ENCODE data around the gene SYT15.
"Not testable (repeated sequence)": the region's sequence is repeated elsewhere in the genome, so short reads cannot be mapped to it uniquely, and the experiment has no call there.

DNA sequence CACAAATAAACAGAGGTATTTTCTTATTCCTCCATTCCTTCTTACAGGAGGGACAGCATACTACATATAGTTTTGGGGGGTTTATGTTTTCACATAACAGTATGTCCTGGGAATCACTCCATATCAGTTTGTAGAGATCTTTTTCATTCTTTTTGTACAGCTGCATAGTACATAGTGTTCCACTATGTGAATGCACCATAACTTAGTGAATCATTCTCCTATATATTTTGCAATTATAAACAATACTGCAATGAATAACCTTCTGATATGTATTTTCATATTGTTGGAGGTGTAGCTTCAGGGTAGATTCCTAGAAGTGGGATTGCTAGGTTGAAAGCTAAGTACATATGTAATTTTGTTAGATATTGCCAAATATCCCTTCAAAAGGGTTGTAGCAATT, 61.1 kb downstream of the SYT15 start:
- TF ChIP-seq, protein P1, sequence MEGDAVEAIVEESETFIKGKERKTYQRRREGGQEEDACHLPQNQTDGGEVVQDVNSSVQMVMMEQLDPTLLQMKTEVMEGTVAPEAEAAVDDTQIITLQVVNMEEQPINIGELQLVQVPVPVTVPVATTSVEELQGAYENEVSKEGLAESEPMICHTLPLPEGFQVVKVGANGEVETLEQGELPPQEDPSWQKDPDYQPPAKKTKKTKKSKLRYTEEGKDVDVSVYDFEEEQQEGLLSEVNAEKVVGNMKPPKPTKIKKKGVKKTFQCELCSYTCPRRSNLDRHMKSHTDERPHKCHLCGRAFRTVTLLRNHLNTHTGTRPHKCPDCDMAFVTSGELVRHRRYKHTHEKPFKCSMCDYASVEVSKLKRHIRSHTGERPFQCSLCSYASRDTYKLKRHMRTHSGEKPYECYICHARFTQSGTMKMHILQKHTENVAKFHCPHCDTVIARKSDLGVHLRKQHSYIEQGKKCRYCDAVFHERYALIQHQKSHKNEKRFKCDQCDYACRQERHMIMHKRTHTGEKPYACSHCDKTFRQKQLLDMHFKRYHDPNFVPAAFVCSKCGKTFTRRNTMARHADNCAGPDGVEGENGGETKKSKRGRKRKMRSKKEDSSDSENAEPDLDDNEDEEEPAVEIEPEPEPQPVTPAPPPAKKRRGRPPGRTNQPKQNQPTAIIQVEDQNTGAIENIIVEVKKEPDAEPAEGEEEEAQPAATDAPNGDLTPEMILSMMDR (tag by site-specific recombination; IDR thresholded peaks at IDR 0.05) = not testable (repeated sequence)
- TF ChIP-seq ZNF707 (tag by site-specific recombination; IDR thresholded peaks at IDR 0.05); ZNF48 (tag by site-specific recombination; IDR thresholded peaks at IDR 0.05); ZNF791 (tag by site-specific recombination; IDR thresholded peaks at IDR 0.05); SETDB1 (IDR thresholded peaks at IDR 0.05; ENCODE audit: insufficient read length, low read length); RBAK (tag by site-specific recombination; IDR thresholded peaks at IDR 0.05): not testable (repeated sequence)
- TF ChIP-seq, protein P2, sequence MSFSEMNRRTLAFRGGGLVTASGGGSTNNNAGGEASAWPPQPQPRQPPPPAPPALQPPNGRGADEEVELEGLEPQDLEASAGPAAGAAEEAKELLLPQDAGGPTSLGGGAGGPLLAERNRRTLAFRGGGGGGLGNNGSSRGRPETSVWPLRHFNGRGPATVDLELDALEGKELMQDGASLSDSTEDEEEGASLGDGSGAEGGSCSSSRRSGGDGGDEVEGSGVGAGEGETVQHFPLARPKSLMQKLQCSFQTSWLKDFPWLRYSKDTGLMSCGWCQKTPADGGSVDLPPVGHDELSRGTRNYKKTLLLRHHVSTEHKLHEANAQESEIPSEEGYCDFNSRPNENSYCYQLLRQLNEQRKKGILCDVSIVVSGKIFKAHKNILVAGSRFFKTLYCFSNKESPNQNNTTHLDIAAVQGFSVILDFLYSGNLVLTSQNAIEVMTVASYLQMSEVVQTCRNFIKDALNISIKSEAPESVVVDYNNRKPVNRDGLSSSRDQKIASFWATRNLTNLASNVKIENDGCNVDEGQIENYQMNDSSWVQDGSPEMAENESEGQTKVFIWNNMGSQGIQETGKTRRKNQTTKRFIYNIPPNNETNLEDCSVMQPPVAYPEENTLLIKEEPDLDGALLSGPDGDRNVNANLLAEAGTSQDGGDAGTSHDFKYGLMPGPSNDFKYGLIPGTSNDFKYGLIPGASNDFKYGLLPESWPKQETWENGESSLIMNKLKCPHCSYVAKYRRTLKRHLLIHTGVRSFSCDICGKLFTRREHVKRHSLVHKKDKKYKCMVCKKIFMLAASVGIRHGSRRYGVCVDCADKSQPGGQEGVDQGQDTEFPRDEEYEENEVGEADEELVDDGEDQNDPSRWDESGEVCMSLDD (tag by site-specific recombination; IDR thresholded peaks at IDR 0.05) = not testable (repeated sequence)
- TF ChIP-seq, protein P3, sequence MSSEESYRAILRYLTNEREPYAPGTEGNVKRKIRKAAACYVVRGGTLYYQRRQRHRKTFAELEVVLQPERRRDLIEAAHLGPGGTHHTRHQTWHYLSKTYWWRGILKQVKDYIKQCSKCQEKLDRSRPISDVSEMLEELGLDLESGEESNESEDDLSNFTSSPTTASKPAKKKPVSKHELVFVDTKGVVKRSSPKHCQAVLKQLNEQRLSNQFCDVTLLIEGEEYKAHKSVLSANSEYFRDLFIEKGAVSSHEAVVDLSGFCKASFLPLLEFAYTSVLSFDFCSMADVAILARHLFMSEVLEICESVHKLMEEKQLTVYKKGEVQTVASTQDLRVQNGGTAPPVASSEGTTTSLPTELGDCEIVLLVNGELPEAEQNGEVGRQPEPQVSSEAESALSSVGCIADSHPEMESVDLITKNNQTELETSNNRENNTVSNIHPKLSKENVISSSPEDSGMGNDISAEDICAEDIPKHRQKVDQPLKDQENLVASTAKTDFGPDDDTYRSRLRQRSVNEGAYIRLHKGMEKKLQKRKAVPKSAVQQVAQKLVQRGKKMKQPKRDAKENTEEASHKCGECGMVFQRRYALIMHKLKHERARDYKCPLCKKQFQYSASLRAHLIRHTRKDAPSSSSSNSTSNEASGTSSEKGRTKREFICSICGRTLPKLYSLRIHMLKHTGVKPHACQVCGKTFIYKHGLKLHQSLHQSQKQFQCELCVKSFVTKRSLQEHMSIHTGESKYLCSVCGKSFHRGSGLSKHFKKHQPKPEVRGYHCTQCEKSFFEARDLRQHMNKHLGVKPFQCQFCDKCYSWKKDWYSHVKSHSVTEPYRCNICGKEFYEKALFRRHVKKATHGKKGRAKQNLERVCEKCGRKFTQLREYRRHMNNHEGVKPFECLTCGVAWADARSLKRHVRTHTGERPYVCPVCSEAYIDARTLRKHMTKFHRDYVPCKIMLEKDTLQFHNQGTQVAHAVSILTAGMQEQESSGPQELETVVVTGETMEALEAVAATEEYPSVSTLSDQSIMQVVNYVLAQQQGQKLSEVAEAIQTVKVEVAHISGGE (tag by site-specific recombination; conservative IDR thresholded peaks at IDR 0.05; ENCODE audit: low read depth) = not testable (repeated sequence)

All from HEK293 (cell line).